HG03521 (cell line): ENCODE results near the gene TTLL5.
"Not testable (repeated sequence)": the region's sequence is repeated elsewhere in the genome, so short reads cannot be mapped to it uniquely, and the experiment has no call there.

ENCODE experiments used
- ATAC-seq: cut with Tn5 transposase; IDR thresholded peaks from one replicate; pipeline ENCODE4 v1.9.1; 2021; ENCODE audit warnings: mild to moderate bottlenecking, moderate library complexity; ENCODE audit not compliant: unreplicated experiment

TTLL5 gene

DNA sequence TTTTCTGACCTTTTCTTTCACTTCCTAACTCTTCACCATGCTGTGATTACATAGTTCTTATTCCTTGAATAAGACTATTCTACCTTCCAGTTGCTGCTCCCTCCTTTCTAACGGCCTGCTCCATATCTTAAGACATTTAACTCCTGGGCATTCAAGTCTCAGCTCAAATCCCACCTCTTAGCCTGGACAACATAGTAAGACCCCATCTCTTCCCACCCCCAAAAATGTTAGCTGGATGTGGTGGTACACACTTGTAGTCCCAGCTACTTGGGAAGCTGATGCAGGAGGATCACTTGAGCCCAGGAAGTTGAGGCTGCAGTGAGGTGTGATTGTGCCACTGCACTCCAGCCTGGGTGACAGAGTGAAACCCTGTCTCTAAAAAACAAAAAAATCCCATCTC lies 11.3 kb upstream of the TTLL5 start:
- ATAC-seq, result no peak

DNA sequence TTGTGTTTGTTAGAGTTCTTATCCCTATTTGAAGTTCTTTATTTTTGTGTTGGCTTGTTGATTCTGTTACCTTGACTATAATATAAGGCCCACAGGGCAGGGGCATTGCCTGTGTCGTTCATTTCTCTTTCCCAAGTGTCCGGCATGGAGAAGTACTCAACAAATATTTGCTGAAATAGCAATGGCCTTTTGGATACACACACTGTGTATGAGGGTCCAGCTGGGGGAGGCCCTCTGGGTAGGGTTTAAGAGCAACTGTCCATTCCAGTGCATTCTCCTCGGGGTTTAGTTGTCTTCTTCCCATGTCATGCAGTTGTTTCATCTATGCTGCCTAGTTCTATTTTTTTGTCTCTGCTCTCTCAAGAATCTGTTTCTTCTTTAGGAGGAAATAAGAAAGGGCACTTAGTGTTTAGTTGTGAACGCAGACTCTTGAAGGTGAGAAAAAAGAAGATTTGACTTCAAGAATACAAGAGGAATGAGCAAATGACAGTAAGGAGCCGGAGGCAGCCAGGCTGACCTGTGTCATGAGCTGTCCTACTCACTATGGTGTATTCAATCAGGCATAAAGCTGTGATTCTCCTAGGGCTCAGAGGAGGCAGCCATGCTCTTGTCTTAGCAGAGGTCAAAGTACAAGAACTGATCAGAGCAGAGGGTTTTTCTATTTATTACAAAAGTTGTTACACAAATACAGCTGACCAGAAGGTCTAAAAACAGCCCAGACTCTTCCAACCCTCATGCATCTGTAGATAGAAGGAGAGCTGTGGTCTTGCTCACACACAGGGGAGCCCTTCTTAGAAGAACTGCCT lies 10.6 kb upstream of the TTLL5 start:
- no peak for ATAC-seq

GRCh38 chr14:75653563-75653962 lies 7.5 kb upstream of the TTLL5 start:
- no peak for ATAC-seq

- no peak for ATAC-seq
Observed at GRCh38 chr14:75654127-75654732, 6.8 kb upstream of the TTLL5 start.

GRCh38 chr14:75655235-75655634 lies 5.8 kb upstream of the TTLL5 start:
- no peak for ATAC-seq

- no peak for ATAC-seq
Observed at GRCh38 chr14:75657331-75657730, 3.7 kb upstream of the TTLL5 start.

DNA sequence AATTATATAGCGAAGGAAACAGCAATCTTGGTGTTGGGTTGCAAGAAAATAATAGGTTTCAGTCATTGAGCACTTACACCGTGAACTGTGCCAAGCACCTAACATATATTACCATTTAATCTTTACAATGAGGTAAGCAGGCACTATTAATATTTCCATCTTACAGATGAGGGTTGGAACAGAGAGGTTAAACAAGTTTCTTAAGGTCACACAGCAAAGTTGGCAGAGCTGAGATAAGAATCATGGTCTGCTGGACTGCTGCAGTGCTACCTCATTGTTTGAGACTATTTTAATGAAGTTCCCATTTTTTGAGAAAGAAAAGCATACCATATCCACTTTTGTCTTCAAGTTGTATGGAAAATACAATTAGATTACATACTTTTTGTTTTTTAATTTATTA lies 2.1 kb upstream of the TTLL5 start:
- ATAC-seq, result no peak

- ATAC-seq, result no peak
Observed at GRCh38 chr14:75660238-75660629, 812 bp upstream of the TTLL5 start.

DNA sequence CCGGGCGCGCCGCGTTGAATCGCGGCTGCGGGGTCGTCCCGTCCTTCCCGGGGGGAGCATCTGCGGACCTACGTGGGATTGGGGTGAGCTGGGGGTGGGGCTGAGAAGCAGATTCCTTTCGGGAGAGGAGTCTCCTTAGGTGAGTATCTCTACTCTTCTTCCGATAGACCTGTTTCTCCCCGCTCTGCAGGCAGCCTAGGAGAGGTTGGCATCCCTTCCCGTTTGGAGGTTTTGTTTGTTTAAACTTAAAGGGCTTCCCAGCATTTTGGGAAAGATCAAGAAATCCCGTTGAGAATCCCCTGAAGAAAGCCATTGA lies 411 bp downstream of the TTLL5 start:
- no peak for ATAC-seq

DNA sequence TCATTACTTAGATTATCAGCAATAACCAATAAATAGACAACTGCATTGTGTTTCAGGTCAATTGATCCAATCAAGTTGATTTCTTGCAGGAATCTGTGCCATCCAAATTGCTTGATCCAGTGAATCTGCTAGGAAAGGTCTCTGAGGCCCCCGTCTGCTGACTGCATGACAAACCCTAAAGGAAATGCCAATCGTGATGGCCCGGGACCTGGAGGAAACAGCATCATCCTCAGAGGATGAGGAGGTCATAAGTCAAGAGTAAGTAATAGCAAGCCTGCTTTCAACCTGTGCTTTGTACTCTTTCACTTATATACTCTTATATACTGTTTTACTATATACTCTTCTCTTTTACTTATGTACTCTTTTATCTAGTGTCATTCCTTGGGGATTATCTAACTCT lies 1.9 kb downstream of the TTLL5 start:
- no peak for ATAC-seq

DNA sequence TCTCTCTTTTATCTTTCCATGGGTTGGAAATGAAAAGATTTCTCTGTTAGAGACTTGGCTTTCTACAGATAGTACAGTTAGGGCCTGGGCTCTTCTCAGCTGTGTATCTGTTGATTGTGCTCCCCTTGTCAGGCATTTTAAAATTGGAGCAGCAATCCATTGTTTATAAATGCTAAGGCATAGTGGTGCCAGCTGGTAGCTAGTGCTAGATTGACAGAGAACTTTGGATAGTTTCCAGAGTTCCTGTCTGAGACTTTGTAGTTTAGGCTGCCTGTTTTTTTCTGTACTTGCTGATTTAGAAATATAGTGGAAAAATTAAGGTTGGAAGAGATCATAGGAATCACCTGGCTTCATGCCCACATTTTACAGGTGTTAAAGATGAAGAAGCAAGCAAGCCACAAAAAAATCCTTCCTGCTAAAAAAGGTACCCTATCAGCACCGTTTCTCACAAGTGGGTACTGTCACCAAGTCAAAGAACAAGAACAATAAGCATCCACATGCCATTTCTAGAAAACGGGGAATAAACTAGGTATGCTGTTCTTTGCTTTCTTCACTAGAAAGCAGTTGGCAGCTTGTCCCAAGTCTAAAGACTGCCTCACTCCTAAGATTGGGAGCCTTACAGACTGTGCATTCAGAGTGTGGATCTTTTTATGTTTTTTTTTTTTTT lies 6.2 kb downstream of the TTLL5 start:
- no peak for ATAC-seq

- ATAC-seq, result no peak
Observed at GRCh38 chr14:75672605-75673192, 11.7 kb downstream of the TTLL5 start.

GRCh38 chr14:75673345-75674035 lies 12.4 kb downstream of the TTLL5 start:
- no peak for ATAC-seq

- ATAC-seq, result no peak
Observed at GRCh38 chr14:75675265-75675960, 14.4 kb downstream of the TTLL5 start.

DNA sequence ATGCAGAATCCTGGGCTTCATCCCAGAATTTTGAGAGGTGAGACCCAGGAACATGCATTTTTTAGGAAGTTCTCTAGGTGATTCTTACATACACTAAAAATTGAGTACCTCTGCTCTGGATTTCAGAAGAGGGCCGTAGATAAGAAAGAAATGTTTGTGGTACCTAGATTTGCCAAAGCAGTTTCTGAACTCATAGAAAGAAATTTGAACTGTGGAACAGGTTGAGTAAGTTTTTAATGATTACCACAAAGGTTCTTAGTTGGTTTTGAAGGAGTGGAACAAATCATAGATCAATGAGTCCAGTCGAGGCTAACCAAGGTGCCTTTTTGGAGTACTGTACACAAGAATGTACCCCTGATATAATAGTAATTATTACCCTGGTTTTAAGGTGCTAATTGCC lies 24.9 kb downstream of the TTLL5 start:
- ATAC-seq, result no peak

- no peak for ATAC-seq
Observed at GRCh38 chr14:75689012-75689411, 28.0 kb downstream of the TTLL5 start.

GRCh38 chr14:75690010-75690409 lies 29.0 kb downstream of the TTLL5 start:
- ATAC-seq, result no peak

DNA sequence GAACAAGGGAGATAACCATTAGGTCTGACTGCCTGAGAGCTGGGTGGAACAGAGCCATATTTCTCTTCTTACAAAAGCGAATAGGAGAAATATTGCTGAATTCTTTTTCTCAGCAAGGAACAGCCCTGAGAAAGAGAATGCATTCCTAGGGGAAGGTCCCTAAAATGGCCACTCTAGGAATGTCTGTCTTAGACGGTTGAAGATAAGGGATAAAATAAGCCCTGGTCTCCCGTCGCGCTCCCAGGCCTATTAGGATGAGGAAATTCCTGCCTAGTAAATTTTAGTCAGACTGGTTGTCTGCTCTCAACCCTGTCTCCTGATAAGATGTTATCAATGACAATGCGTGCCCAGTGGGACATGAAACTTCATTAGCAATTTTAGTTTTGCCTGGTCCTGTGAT lies 34.0 kb downstream of the TTLL5 start:
- ATAC-seq, result not testable (repeated sequence)

GRCh38 chr14:75697386-75697785 lies 36.3 kb downstream of the TTLL5 start:
- no peak for ATAC-seq

DNA sequence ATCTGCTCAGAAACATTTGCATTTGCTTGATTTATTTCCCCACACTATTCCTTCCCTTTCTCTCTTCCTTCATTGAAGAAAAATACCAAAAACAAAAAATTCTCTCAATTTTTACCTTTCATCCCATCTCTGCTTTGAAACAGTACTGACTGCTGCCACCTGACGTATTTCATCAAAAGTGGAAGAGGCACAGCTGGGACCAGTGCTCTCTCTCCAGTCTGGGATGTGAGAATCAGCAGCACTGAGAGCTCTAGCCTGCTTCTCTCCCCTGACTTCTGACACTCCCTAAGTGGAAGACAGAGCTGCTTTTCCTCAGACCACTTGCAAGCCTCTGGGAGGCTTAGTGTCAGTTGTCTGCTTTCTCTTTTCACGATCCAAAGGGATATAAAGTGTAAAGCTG lies 36.9 kb downstream of the TTLL5 start:
- no peak for ATAC-seq

DNA sequence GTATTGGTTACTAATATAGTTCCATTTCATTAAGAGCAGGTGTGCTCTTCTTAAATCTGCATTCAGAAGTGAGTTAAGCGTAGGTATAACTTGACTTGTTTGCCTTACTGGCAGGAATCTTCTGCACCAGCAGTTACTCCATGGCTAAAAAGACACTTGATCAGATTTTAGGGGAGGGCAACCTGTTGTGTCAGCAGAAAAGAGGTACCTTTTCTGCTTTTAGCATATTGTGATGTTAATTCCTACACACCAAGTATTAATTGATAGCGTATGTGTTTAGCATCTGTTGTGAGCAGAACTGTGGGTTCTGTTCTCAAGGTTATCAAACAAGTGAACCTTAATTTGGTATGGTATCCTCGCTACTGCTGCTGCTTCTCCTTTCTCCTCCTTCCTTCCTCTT lies 38.3 kb downstream of the TTLL5 start:
- ATAC-seq, result no peak
